GM23338 (cell line): Measurements from ENCODE around the gene LDB3. TPM values are rescaled to one million over a fixed set of nuclear protein-coding genes. Genes with fewer than 3 reads are reported as not detected.

Experiments
- ATAC-seq: fragments of 200-7000 bp; cut with Tn5 transposase; 3 replicates; pipeline ENCODE4 v1.9.1; 2020
- DNase-seq: peaks from one replicate; pipeline ENCODE4 v3.0.0-alpha.2; 2015; ENCODE audit warnings: low spot score
- H2AFZ ChIP-seq: fragments of 200-600 bp; sonication (generic); 2 replicates; pipeline ENCODE4 v1.8.0; 2016; ENCODE audit warnings: antibody characterized with exemption, mild to moderate bottlenecking, moderate library complexity
- H3F3A ChIP-seq: fragments of 200-600 bp; sonication (generic); replicated peaks from 2 replicates; pipeline ENCODE4 v1.8.0; 2017; ENCODE audit warnings: antibody characterized with exemption, mixed run types, low read depth
- H3K27ac ChIP-seq: fragments of 200-600 bp; sonication (generic); 2 replicates; pipeline ENCODE4 v1.6.1; 2016; ENCODE audit warnings: low read depth
- H3K27me3 ChIP-seq: fragments of 200-600 bp; sonication (generic); 2 replicates; pipeline ENCODE4 v1.8.0; 2016; ENCODE audit warnings: mild to moderate bottlenecking, mixed run types, moderate library complexity; ENCODE audit not compliant: insufficient read depth
- H3K36me3 ChIP-seq: fragments of 200-600 bp; sonication (generic); 2 replicates; pipeline ENCODE4 v1.8.0; 2016; ENCODE audit warnings: mild to moderate bottlenecking; ENCODE audit not compliant: insufficient read depth
- H3K4me1 ChIP-seq: fragments of 200-600 bp; sonication (generic); 2 replicates; pipeline ENCODE4 v1.8.0; 2016; ENCODE audit warnings: mild to moderate bottlenecking, moderate library complexity; ENCODE audit not compliant: insufficient read depth
- H3K4me2 ChIP-seq: fragments of 200-600 bp; sonication (generic); 2 replicates; pipeline ENCODE4 v1.7.1; 2017; ENCODE audit warnings: mixed run types
- H3K4me3 ChIP-seq: fragments of 200-600 bp; sonication (generic); 2 replicates; pipeline ENCODE4 v1.6.1; 2016; ENCODE audit warnings: mixed run types
- H3K79me2 ChIP-seq: fragments of 200-600 bp; sonication (generic); replicated peaks from 2 replicates; pipeline ENCODE4 v1.8.0; 2017; ENCODE audit warnings: mild to moderate bottlenecking; ENCODE audit not compliant: insufficient read depth
- H3K9me2 ChIP-seq: fragments of 200-600 bp; sonication (generic); 2 replicates; pipeline ENCODE4 v1.8.0; 2017; ENCODE audit not compliant: insufficient read depth
- H4K20me1 ChIP-seq: fragments of 200-600 bp; sonication (generic); replicated peaks from 2 replicates; pipeline ENCODE4 v1.8.0; 2017; ENCODE audit warnings: mild to moderate bottlenecking; ENCODE audit not compliant: insufficient read depth
- H3K27ac Mint-ChIP-seq: 2 replicates; pipeline ENCODE4 v1.8.0; 2020; ENCODE audit warnings: inconsistent platforms, mild to moderate bottlenecking, moderate library complexity, mixed read lengths
- H3K27me3 Mint-ChIP-seq: 3 replicates; pipeline ENCODE4 v1.8.0; 2022; ENCODE audit warnings: low read depth, mild to moderate bottlenecking, moderate library complexity, mixed read lengths, inconsistent platforms; ENCODE audit not compliant: insufficient read depth, poor library complexity
- H3K36me3 Mint-ChIP-seq: 3 replicates; pipeline ENCODE4 v1.8.0; 2021; ENCODE audit warnings: low read depth, mild to moderate bottlenecking, inconsistent platforms, moderate library complexity, mixed read lengths
- H3K4me1 Mint-ChIP-seq: 3 replicates; pipeline ENCODE4 v1.8.0; 2020; ENCODE audit warnings: mild to moderate bottlenecking, inconsistent platforms, mixed read lengths
- H3K4me3 Mint-ChIP-seq: 3 replicates; pipeline ENCODE4 v1.8.0; 2021; ENCODE audit warnings: moderate library complexity, mild to moderate bottlenecking, inconsistent platforms, mixed read lengths
- H3K9me3 Mint-ChIP-seq: 3 replicates; pipeline ENCODE4 v1.8.0; 2020; ENCODE audit warnings: moderate library complexity, mild to moderate bottlenecking, inconsistent platforms, mixed read lengths
- CREB1 ChIP-seq: fragments of 250-450 bp; sonication (Bioruptor Pico); IDR thresholded peaks from 2 replicates; pipeline ENCODE4 v1.5.0; 2020; ENCODE audit warnings: low read depth, mild to moderate bottlenecking, moderate library complexity
- ETS1 ChIP-seq: IDR thresholded peaks from 2 replicates; pipeline ENCODE4 v1.6.1; 2016; ENCODE audit warnings: antibody characterized with exemption
- EZH2phosphoT487 ChIP-seq: fragments of 200-600 bp; sonication (generic); IDR thresholded peaks from one replicate; pipeline ENCODE4 v1.8.1; 2018; ENCODE audit warnings: antibody characterized with exemption; ENCODE audit not compliant: unreplicated experiment
- JUNB ChIP-seq: IDR thresholded peaks from one replicate; pipeline ENCODE4 v1.6.1; 2016; ENCODE audit warnings: antibody characterized with exemption; ENCODE audit not compliant: unreplicated experiment
- NANOG ChIP-seq: IDR thresholded peaks from 2 replicates; pipeline ENCODE4 v1.6.1; 2016; ENCODE audit warnings: antibody characterized with exemption, borderline replicate concordance
- POLR2AphosphoS5 ChIP-seq: IDR thresholded peaks from 2 replicates; pipeline ENCODE4 v1.6.1; 2016; ENCODE audit warnings: antibody characterized with exemption, low read depth
- REST ChIP-seq: IDR thresholded peaks from one replicate; pipeline ENCODE4 v1.6.1; 2018; ENCODE audit warnings: antibody characterized with exemption; ENCODE audit not compliant: unreplicated experiment
- STAT1 ChIP-seq: IDR thresholded peaks from one replicate; pipeline ENCODE4 v1.6.1; 2016; ENCODE audit warnings: antibody characterized with exemption; ENCODE audit not compliant: unreplicated experiment
- ZNF331 ChIP-seq: fragments of 250-450 bp; sonication (Bioruptor Pico); IDR thresholded peaks from 2 replicates; pipeline ENCODE4 v1.5.0; 2020; ENCODE audit warnings: low read depth, mild to moderate bottlenecking, moderate library complexity
- ZNF462 ChIP-seq: fragments of 250-450 bp; sonication (Bioruptor Pico); IDR thresholded peaks from 2 replicates; pipeline ENCODE4 v1.5.0; 2020; ENCODE audit warnings: mild to moderate bottlenecking, moderate library complexity
- polyA plus RNA-seq: library from polyadenylated mRNA; unstranded; fragments of >200 nt; fragmentation: Nextera tagmentation; extraction: Ambion mirVana; gene quantifications from 2 replicates; pipeline ENCODE4 v1.2.1, GENCODE V29; 2016
- total RNA-seq: library from RNA; depleted of rRNA; stranded (reverse); fragments of >200 nt; shearing (Covaris generic); gene quantifications from 2 replicates; pipeline ENCODE4 v1.2.3, GENCODE V29; 2014

LDB3 gene
- total and polyA plus RNA-seq, 2 experiments from 2014 or later: 0.14 to 0.16 TPM

GRCh38 chr10:86658261-86658741 lies 10.0 kb upstream of the LDB3 start:
- Mint-ChIP-seq H3K27ac (no peak overlapping the region), H3K4me3 (no peak overlapping the region), H3K9me3 (no peaks in the 10 kb centered on the region), H3K27me3 (peaks cover 10% of the 10 kb centered on the region), H3K36me3 (no peaks in the 10 kb centered on the region; the same call in 2 of the 3 replicates), H3K4me1 (no peaks in the 10 kb centered on the region)
- TF ChIP-seq ETS1 (no peak), JUNB (no peak), POLR2AphosphoS5 (no peak), ZNF462 (CRISPR knock-in tag) (no peak), EZH2phosphoT487 (no peak), STAT1 (no peak), NANOG (no peak), CREB1 (CRISPR knock-in tag) (no peak), ZNF331 (CRISPR knock-in tag) (no peak), REST (no peak)
- Histone ChIP-seq H4K20me1 (no peaks in the 10 kb centered on the region), H3F3A (no peaks in the 10 kb centered on the region), H3K36me3 (no peaks in the 10 kb centered on the region), H3K4me3 (no peak overlapping the region), H3K9me2 (0 out of 2 replicates have a peak, but pooled peaks cover 3% of the 10 kb centered on the region), H3K79me2 (no peaks in the 10 kb centered on the region), H3K27ac (no peak overlapping the region), H2AFZ (no peak overlapping the region), H3K4me1 (no peaks in the 10 kb centered on the region), H3K4me2 (no peak overlapping the region), H3K27me3 (no peaks in the 10 kb centered on the region)
- DNase-seq (no peak), ATAC-seq (no peak)
